H1 (cell line): ENCODE results near the gene AGBL4. TPM values are rescaled to one million over a fixed set of nuclear protein-coding genes. Genes with fewer than 3 reads are reported as not detected.

ENCODE experiments used
- CTCF ChIA-PET: fragments of 300-600 bp; sonication (Branson Sonifier 250); formaldehyde crosslinking; loops from one replicate; lab custom pipeline; 2021; ENCODE audit not compliant: partially characterized antibody; lab: Charles Lee
- POLR2A ChIA-PET: fragments of 300-600 bp; sonication (Branson Sonifier 250); formaldehyde crosslinking; loops from one replicate; lab custom pipeline; 2021; ENCODE audit warnings: inconsistent platforms; ENCODE audit not compliant: partially characterized antibody; lab: Charles Lee
- DNase-seq, 2 experiments: peaks; one replicate each; pipeline versions ENCODE4 v3.0.0 to v3.0.0-alpha.2; 2010 to 2022; ENCODE audit warnings: low spot score in 2 of 2, low read depth in 1 of 2, mixed read lengths in 1 of 2
- FAIRE-seq: peaks from 2 replicates; lab custom pipeline; 2011; peaks lifted over from hg19 to GRCh38; lab: Jason Lieb, UNC
- H2AFZ ChIP-seq: 2 replicates; pipeline ENCODE4 v1.8.1; 2012; ENCODE audit warnings: low read length, inconsistent platforms
- H2AK5ac ChIP-seq: 2 replicates; pipeline ENCODE4 v1.6.1; 2013; ENCODE audit warnings: low read depth, low read length
- H2BK120ac ChIP-seq: replicated peaks from 2 replicates; pipeline ENCODE3; 2013; ENCODE audit warnings: low read depth, low read length, inconsistent platforms
- H2BK12ac ChIP-seq: 2 replicates; pipeline ENCODE4 v1.6.1; 2013; ENCODE audit warnings: low read depth, low read length
- H2BK15ac ChIP-seq: 2 replicates; pipeline ENCODE4 v1.6.1; 2013; ENCODE audit warnings: low read length
- H2BK20ac ChIP-seq: 2 replicates; pipeline ENCODE4 v1.6.1; 2013; ENCODE audit warnings: low read length
- H2BK5ac ChIP-seq: 2 replicates; pipeline ENCODE4 v1.6.1; 2013; ENCODE audit warnings: low read depth, low read length
- H3K14ac ChIP-seq: 2 replicates; pipeline ENCODE4 v1.6.1; 2013; ENCODE audit warnings: inconsistent platforms; ENCODE audit not compliant: insufficient read length
- H3K18ac ChIP-seq: 2 replicates; pipeline ENCODE4 v1.6.1; 2013; ENCODE audit warnings: low read length; ENCODE audit errors: extremely low read depth
- H3K23ac ChIP-seq: 2 replicates; pipeline ENCODE4 v1.6.1; 2013; ENCODE audit warnings: inconsistent platforms; ENCODE audit not compliant: insufficient read length
- H3K23me2 ChIP-seq: 2 replicates; pipeline ENCODE4 v1.6.1; 2013; ENCODE audit warnings: low read depth, low read length
- H3K27ac ChIP-seq: 2 replicates; pipeline ENCODE4 v1.6.1; 2011; ENCODE audit warnings: low read depth, low read length, inconsistent platforms
- H3K27me3 ChIP-seq, 4 experiments: replicated peaks in 1 of 4; 1 replicate in 1 of 4; 2 replicates in 3 of 4; pipeline versions ENCODE4 v1.6.1 to v1.8.1; 2011 to 2013; ENCODE audit warnings: low read length in 3 of 4, mild to moderate bottlenecking in 3 of 4, inconsistent platforms in 2 of 4, mixed read lengths in 2 of 4, moderate library complexity in 1 of 4; ENCODE audit not compliant: control insufficient read depth in 3 of 4, insufficient read depth in 3 of 4; ENCODE audit errors: extremely low read depth in 1 of 4
- H3K36me3 ChIP-seq, 4 experiments: 2 replicates each; pipeline versions ENCODE4 v1.6.1 to v1.8.1; 2011 to 2013; ENCODE audit warnings: mild to moderate bottlenecking in 4 of 4, low read length in 3 of 4, moderate library complexity in 2 of 4, control low read depth in 1 of 4, inconsistent platforms in 1 of 4; ENCODE audit not compliant: insufficient read depth in 4 of 4, control insufficient read depth in 2 of 4
- H3K4ac ChIP-seq: replicated peaks from 2 replicates; pipeline ENCODE3; 2013; ENCODE audit warnings: low read length, low read depth, mixed read lengths, inconsistent platforms; ENCODE audit not compliant: insufficient read length
- H3K4me1 ChIP-seq, 4 experiments: replicated peaks in 1 of 4; 1 replicate in 1 of 4; 2 replicates in 3 of 4; pipeline versions ENCODE4 v1.6.1 to v1.8.1; 2011 to 2013; ENCODE audit warnings: low read length in 3 of 4, inconsistent platforms in 2 of 4, mixed read lengths in 1 of 4; ENCODE audit not compliant: insufficient read depth in 4 of 4, control insufficient read depth in 3 of 4
- H3K4me2 ChIP-seq, 2 experiments: 2 replicates each; pipeline versions ENCODE4 v1.6.1 to v1.8.1; 2011 to 2013; ENCODE audit warnings: low read depth in 2 of 2, low read length in 2 of 2, control low read depth in 1 of 2, inconsistent platforms in 1 of 2, mild to moderate bottlenecking in 1 of 2; ENCODE audit not compliant: insufficient read depth in 1 of 2
- H3K4me3 ChIP-seq, 4 experiments: fragments of 200-600, 300-600 bp in 1 of 4; sonication (generic), shearing (Covaris generic), sonication (Bioruptor Twin) in 1 of 4; 2 replicates each; pipeline versions ENCODE4 v1.5.1 to v1.8.1; 2011 to 2016; ENCODE audit warnings: low read length in 4 of 4, low read depth in 3 of 4, control low read depth in 2 of 4, inconsistent platforms in 2 of 4, mild to moderate bottlenecking in 2 of 4, mixed read lengths in 1 of 4, moderate library complexity in 1 of 4; ENCODE audit not compliant: insufficient read depth in 2 of 4; ENCODE audit errors: extremely low read depth in 1 of 4
- H3K56ac ChIP-seq: replicated peaks from 2 replicates; pipeline ENCODE3; 2013; ENCODE audit warnings: low read depth, mild to moderate bottlenecking, mixed read lengths, low read length, inconsistent platforms; ENCODE audit not compliant: insufficient read length
- H3K79me1 ChIP-seq: 2 replicates; pipeline ENCODE4 v1.6.1; 2013; ENCODE audit warnings: low read depth, low read length, control low read depth
- H3K79me2 ChIP-seq, 2 experiments: 2 replicates each; pipeline versions ENCODE4 v1.6.1 to v1.8.1; 2012 to 2013; ENCODE audit warnings: low read length in 2 of 2, mild to moderate bottlenecking in 2 of 2, inconsistent platforms in 1 of 2; ENCODE audit not compliant: insufficient read depth in 2 of 2, control insufficient read depth in 1 of 2
- H3K9ac ChIP-seq, 4 experiments: replicated peaks in 1 of 4; 1 replicate in 1 of 4; 2 replicates in 3 of 4; pipeline versions ENCODE4 v1.6.1 to v1.8.1; 2011 to 2013; ENCODE audit warnings: low read depth in 3 of 4, low read length in 3 of 4, control low read depth in 2 of 4, mild to moderate bottlenecking in 2 of 4, moderate library complexity in 2 of 4, inconsistent platforms in 1 of 4; ENCODE audit errors: extremely low read depth in 1 of 4
- H3K9me3 ChIP-seq, 2 experiments: 2 replicates each; pipeline versions ENCODE4 v1.6.1 to v1.8.1; 2012 to 2013; ENCODE audit warnings: mild to moderate bottlenecking in 2 of 2, moderate library complexity in 2 of 2, control low read depth in 1 of 2, inconsistent platforms in 1 of 2, low read depth in 1 of 2, low read length in 1 of 2, mixed read lengths in 1 of 2; ENCODE audit not compliant: insufficient read depth in 2 of 2
- H4K20me1 ChIP-seq, 2 experiments: replicated peaks in 1 of 2; 2 replicates each; pipeline versions ENCODE3 to v1.8.1; 2011 to 2013; ENCODE audit warnings: inconsistent platforms in 2 of 2, low read length in 2 of 2, mild to moderate bottlenecking in 1 of 2; ENCODE audit not compliant: insufficient read depth in 2 of 2, control insufficient read depth in 1 of 2
- H4K5ac ChIP-seq: 2 replicates; pipeline ENCODE4 v1.6.1; 2013; ENCODE audit warnings: low read length, low read depth, mixed read lengths, inconsistent platforms; ENCODE audit not compliant: insufficient read length
- H4K8ac ChIP-seq: 2 replicates; pipeline ENCODE4 v1.8.0; 2013; ENCODE audit warnings: mild to moderate bottlenecking, moderate library complexity, low read length, inconsistent platforms; ENCODE audit not compliant: insufficient read depth; ENCODE audit errors: extremely low read depth
- H4K91ac ChIP-seq: replicated peaks from 2 replicates; pipeline ENCODE3; 2013; ENCODE audit warnings: low read length, mixed read lengths, inconsistent platforms; ENCODE audit not compliant: insufficient read length
- BRCA1 ChIP-seq: IDR thresholded peaks from 2 replicates; pipeline ENCODE4 v1.6.1; 2012; ENCODE audit warnings: low read depth, low read length, improper control_type of control experiment
- CHD1 ChIP-seq: IDR thresholded peaks from 2 replicates; pipeline ENCODE4 v1.6.1; 2012; ENCODE audit warnings: low read depth, low read length, improper control_type of control experiment
- EGR1 ChIP-seq: IDR thresholded peaks from 2 replicates; pipeline ENCODE4 v1.6.1; 2011; ENCODE audit warnings: low read depth, low read length, borderline replicate concordance
- KDM1A ChIP-seq: fragments of 200-600, 300-600 bp; sonication (generic); IDR thresholded peaks from 2 replicates; pipeline ENCODE4 v1.7.1; 2016; ENCODE audit warnings: mild to moderate bottlenecking, low read length, borderline replicate concordance
- MAX ChIP-seq: IDR thresholded peaks from 2 replicates; pipeline ENCODE4 v1.6.1; 2012; ENCODE audit warnings: inconsistent platforms
- POLR2AphosphoS5 ChIP-seq: IDR thresholded peaks from 2 replicates; pipeline ENCODE4 v1.6.1; 2011; ENCODE audit warnings: low read depth, low read length
- RBBP5 ChIP-seq: IDR thresholded peaks from 2 replicates; pipeline ENCODE4 v1.7.1; 2012; ENCODE audit warnings: low read depth, mild to moderate bottlenecking, inconsistent platforms, low read length, moderate library complexity, borderline replicate concordance
- SAP30 ChIP-seq: fragments of 300-600 bp; sonication (generic); IDR thresholded peaks from 2 replicates; pipeline ENCODE4 v1.7.1; 2012; ENCODE audit warnings: low read length, moderate library complexity, mild to moderate bottlenecking, inconsistent platforms; ENCODE audit not compliant: insufficient read depth, insufficient replicate concordance
- SIN3A ChIP-seq, 2 experiments: IDR thresholded peaks in 1 of 2; conservative IDR thresholded peaks in 1 of 2; 2 replicates each; pipeline ENCODE4 v1.6.1; 2011 to 2012; ENCODE audit warnings: low read length in 2 of 2, improper control_type of control experiment in 1 of 2, low read depth in 1 of 2, mild to moderate bottlenecking in 1 of 2
- SIRT6 ChIP-seq: IDR thresholded peaks from one replicate; pipeline ENCODE4 v1.7.1; 2012; ENCODE audit warnings: low read length, inconsistent platforms
- SP1 ChIP-seq: IDR thresholded peaks from 2 replicates; pipeline ENCODE4 v1.6.1; 2011; ENCODE audit warnings: low read depth, low read length
- SUZ12 ChIP-seq: fragments of 200-600 bp; sonication (generic); IDR thresholded peaks from 2 replicates; pipeline ENCODE4 v1.6.1; 2012; ENCODE audit warnings: mild to moderate bottlenecking, inconsistent platforms, low read length, moderate library complexity, mixed read lengths
- TAF1 ChIP-seq: IDR thresholded peaks from 2 replicates; pipeline ENCODE4 v1.6.1; 2011; ENCODE audit warnings: mild to moderate bottlenecking, low read depth, low read length
- USF2 ChIP-seq: IDR thresholded peaks from 2 replicates; pipeline ENCODE4 v1.6.1; 2011; ENCODE audit warnings: low read length, improper control_type of control experiment
- WGBS, 2 experiments: shearing (Covaris generic) in 1 of 2; methylation state at CpG; one replicate each; pipeline versions ENCODE4 v1.1.6 to v1.1.7; 2013 to 2015; ENCODE audit warnings: low lambda C conversion rate in 2 of 2, mixed read lengths in 2 of 2, inconsistent platforms in 1 of 2, low coverage in 1 of 2, missing lambda C conversion rate in 1 of 2; ENCODE audit not compliant: insufficient replicate concordance in 2 of 2, insufficient coverage in 1 of 2, insufficient read length in 1 of 2; ENCODE audit errors: extremely low coverage in 1 of 2, missing lambda C conversion rate in 1 of 2; 5-methylcytosine and 5-hydroxymethylcytosine counted together
- polyA plus RNA-seq, 7 experiments: library from polyadenylated mRNA; depleted of rRNA in 3 of 7; stranded (reverse) in 5 of 7; unstranded in 2 of 7; fragments of >200 nt in 5 of 7; fragments of 200-250 nt in 2 of 7; gene quantifications; 1 replicate in 5 of 7; 2 replicates in 1 of 7; 4 replicates in 1 of 7; pipeline versions ENCODE4 v1.2.1 to v1.2.3, GENCODE V29; 2011 to 2013; ENCODE audit warnings: missing spikeins in 2 of 7, mixed read lengths in 2 of 7
- total RNA-seq: library from RNA; stranded (reverse); fragmentation: NEBNext Ultra II Directional; extraction: Animal tissue kit (Norgen Biotek cat#: 25700); gene quantifications from 2 replicates; pipeline ENCODE4 v1.2.1, GENCODE V29; 2021

The AGBL4 gene
- total and polyA plus RNA-seq, 2 of the 8 experiments (the other 6 are each of a cell fraction or from before 2014, with no cell fraction given): 0.41 to 0.45 TPM

- H3K4me2 ChIP-seq: no peak overlapping the region
- no peaks in the 10 kb centered on the region; a peak in 1 of 7 replicates for H3K4me1 ChIP-seq
- no peaks in the 10 kb centered on the region for H3K79me2 ChIP-seq
- CTCF ChIA-PET: interaction anchor here (1.1 kb wide), 1 partner anchor 26 kb away, joined by 3 read pairs; no protein-coding TSS in a partner anchor
- H3K23me2 ChIP-seq: no peaks in the 10 kb centered on the region; the same call in 1 of the 2 replicates
- no peak overlapping the region for H2AK5ac ChIP-seq
- POLR2A ChIA-PET: no interaction called here
- H3K36me3 ChIP-seq: peaks cover 3 to 15% (median 14%) of the 10 kb centered on the region in 4 experiments; a peak in 7 of 8 replicates
- H3K79me1 ChIP-seq: no peaks in the 10 kb centered on the region
- no peak overlapping the region for H3K18ac ChIP-seq
- no peak overlapping the region for H2BK15ac ChIP-seq
- H3K23ac ChIP-seq: no peak overlapping the region
- H4K20me1 ChIP-seq: no peaks in the 10 kb centered on the region
- H3K14ac ChIP-seq: no peak overlapping the region
- H4K91ac ChIP-seq: no peak overlapping the region
- H2BK12ac ChIP-seq: no peak overlapping the region
- FAIRE-seq (no peak), DNase-seq (no peak)
- no peak overlapping the region for H2BK5ac ChIP-seq
- no peaks in the 10 kb centered on the region for H3K27me3 ChIP-seq
- no peak overlapping the region for H3K56ac ChIP-seq
- no peak overlapping the region for H2BK20ac ChIP-seq
- H3K9me3 ChIP-seq: no peaks in the 10 kb centered on the region
- no peak overlapping the region for H2BK120ac ChIP-seq
- no peak overlapping the region for H4K8ac ChIP-seq
- no peak overlapping the region for H2AFZ ChIP-seq
- 97% methylated on average over 2 of the region's 2 CpGs; no CpG with 5 or more reads in 1 of the 2 experiments for WGBS, 2 experiments
- H4K5ac ChIP-seq: no peak overlapping the region
- no peak overlapping the region for H3K9ac ChIP-seq
- no peak overlapping the region for H3K27ac ChIP-seq
- H3K4ac ChIP-seq: no peak overlapping the region
- no peak overlapping the region for H3K4me3 ChIP-seq
- TF ChIP-seq BRCA1 (no peak), MAX (no peak), EGR1 (no peak), POLR2AphosphoS5 (no peak), USF2 (no peak), KDM1A (no peak), SIN3A (conservative IDR thresholded peaks at IDR 0.05 in 1 of 2, IDR thresholded peaks at IDR 0.05 in 1 of 2; ENCODE audit: low read depth in 1 of 2, low read length in 2 of 2) (no peak), SP1 (no peak), SIRT6 (no peak), SAP30 (no peak), RBBP5 (no peak), TAF1 (no peak), SUZ12 (no peak), CHD1 (no peak)
These were observed 1266.4 kb downstream of the AGBL4 start for GRCh38 chr1:48757363-48757762.
